DMS53 (cell line): ENCODE results near the gene JADE3.

Experiments used
- DNase-seq: peaks from one replicate; lab custom pipeline; 2025; lab: John Stamatoyannopoulos, UW

JADE3 gene

GRCh38 chrX:47026198-47026597 lies 114.0 kb downstream of the JADE3 start:
- no peak for DNase-seq

DNA sequence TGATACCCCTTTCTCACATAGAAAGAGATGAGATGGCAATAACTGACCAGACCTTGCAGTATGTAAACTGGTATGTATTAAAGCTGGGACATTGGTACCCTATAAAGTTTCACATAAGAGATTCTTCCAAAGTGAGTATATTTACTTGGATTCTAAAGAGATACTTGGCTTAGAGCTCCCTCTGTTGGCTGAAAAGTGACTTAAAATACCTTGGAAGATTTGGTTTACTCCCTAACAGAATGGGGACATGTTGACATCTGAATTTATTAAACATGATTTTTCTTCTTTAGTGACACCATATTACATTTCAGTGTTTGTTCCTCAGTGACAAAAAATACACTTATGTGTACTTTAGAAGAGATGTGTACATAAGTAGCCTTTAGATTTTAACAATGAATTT lies 118.1 kb downstream of the JADE3 start:
- peak; percentile 80 for DNase-seq

- DNase-seq = no peak
Observed at GRCh38 chrX:47047989-47048388, 135.8 kb downstream of the JADE3 start.

DNA sequence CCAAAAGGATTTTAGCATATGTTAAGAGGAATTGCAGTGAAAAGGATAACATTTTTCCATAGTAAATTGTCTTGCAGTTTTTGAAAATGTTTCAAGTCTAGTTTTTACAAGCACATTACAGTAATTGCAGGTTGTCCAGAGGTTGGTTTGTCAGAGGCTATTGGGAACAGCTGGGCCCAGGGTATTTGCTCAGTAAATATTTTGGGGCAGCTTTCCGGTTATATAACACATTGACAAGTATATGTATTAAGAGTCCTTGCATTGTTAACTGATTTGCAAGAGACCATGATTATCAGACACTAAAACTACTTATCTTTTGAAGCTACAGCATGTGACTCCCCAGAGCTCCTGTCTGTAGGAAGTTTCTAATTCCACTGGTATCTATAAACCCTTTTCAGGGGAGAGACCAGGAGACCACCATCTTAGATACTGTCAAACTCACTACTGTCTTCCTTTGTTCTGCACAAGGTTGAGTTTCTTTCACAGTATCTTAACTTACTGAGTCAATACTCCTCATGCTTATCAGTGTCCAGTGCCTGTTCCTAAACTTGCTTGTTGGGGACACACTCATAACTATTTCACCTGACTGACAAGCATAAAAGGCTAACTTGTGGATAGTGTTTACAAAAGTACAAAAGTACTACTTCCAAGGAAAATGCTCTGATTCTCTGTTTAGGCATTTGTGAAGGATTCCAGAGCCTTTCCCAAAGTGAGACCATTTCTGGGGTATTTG lies 147.1 kb downstream of the JADE3 start:
- no peak for DNase-seq

DNA sequence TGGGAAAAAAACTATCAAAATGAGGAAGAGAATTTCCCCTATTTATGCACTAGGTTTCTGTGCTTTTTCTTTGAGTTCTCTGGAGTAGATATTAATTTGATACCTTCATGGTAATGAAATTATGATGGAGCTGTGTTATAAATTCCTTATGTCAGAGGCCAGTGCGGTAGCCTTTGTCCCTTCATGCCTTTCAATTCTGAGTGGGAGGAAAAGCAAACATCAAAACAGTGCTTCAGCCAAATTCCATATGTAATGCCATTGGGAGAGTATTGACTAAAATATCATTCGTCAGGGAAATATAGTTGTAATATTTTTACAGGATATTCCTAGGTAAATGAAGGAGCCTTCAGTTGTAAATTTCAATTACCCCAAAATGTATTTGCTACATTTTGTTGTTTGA lies 148.5 kb downstream of the JADE3 start:
- DNase-seq = peak; percentile 46

GRCh38 chrX:47061238-47061919 lies 149.2 kb downstream of the JADE3 start:
- DNase-seq = no peak

GRCh38 chrX:47063179-47063578 lies 151.0 kb downstream of the JADE3 start:
- DNase-seq = no peak

GRCh38 chrX:47068214-47068613 lies 156.0 kb downstream of the JADE3 start:
- no peak for DNase-seq

- no peak for DNase-seq
Observed at GRCh38 chrX:47068720-47069119, 156.5 kb downstream of the JADE3 start.

DNA sequence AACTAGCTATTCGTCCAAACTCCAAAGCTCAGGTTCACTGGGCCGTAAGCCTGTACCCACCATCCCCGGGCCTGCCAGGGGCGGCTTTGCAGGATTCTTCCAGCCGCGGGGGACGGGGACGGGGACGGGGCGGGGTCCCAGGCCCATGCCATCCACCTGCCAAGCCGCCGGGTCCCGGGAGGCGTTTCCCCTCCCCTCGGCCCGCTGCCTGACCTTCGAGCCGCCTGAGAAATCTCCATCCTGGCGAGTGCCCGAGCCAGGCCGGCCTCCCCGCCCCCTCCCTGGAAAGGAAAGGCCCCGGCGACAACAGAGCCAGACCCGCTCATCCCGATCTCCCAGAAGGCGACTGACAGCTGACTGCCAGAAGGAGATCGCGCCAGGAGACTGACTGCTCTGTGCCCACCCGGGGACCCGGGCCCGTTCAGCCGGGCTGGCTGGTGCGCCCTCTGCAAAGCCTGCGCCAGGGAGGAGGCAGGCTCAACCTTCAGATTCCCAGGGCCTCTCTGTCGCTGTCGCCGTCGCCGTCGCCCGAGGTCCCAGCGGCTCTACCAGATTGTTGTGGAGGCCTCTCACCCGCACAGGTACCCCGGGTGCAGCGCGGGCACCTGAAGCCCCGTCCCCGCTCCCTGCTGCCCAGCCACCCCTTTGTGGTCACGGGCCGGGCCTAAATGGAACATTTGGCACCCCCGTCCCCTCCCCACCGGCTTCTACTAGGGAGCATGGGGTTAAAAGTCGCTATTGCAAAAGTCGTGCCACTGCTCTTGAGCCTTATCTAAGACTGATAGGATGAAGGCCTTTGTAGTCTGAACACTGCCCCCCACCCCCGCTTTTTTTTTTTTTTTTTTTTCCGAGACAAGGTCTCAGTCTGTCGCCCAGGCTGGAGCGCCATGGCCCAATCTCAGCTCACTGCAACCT lies 166.2 kb downstream of the JADE3 start, which contains the start of gene RGN:
Gene RGN (plus strand): TSS at position 315 of the 915 bp plus-strand sequence. CDS start 2,702 bp downstream, outside the sequence.
- peak; percentile 42 for DNase-seq

- no peak for DNase-seq
Observed at GRCh38 chrX:47080215-47080914, 168.1 kb downstream of the JADE3 start.

DNA sequence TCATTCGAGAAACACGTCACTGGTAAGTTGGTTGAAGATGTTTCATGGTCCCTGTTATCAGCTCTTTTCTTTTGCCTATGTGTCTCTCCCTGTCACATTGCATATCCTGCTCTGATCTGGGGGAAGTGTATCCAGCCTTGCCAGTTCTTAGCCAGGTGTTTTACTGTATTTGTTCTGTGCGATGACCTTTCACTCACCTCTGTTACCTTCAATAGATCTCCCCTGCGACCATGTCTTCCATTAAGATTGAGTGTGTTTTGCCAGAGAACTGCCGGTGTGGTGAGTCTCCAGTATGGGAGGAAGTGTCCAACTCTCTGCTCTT lies 168.7 kb downstream of the JADE3 start:
- DNase-seq = no peak

DNA sequence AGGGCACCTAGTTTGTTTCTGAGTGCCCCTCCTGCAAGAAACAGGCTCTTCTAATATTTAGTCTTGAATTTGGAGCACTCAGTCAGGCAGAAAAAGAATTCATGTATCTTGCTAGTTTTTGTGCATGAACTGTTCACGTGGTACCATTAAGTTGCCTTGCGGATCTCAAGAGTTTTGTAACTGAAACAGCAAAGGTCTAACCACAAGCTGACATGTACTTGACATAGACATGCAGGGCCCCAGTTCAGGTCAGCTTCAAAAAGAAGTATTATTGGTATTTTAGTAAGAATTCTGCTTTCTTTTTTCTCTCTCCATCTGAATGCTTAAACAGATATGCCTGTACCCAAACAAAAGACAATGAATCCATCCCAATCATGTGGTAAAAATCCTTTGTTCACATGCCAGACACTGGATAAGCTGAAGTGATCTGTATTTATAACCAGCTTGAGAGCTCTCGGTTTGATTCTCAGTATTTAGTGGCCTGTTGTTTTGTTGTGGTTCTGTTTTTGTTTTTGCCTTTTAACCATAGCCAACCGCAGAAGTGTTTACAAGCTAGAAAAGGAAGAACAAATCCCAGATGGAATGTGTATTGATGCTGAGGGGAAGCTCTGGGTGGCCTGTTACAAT lies 179.0 kb downstream of the JADE3 start:
- DNase-seq = no peak

DNA sequence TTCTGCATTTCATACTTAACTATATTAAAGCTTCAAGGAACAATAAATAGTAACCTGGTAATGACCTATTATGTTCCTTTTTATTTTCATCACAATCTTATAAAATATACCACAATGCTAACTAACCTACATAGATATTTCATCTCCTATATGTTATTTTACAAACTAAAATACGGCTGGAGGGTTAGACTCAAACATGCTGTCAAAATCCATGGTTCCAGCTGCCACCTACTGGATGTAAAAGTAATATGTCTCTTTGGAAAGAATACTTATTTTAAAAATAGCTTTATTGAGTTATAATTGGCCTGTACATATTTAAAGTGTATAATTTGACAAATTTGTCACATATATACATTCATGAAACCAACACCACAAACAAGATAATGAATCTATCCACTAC lies 181.0 kb downstream of the JADE3 start:
- peak; percentile 63 for DNase-seq

DNA sequence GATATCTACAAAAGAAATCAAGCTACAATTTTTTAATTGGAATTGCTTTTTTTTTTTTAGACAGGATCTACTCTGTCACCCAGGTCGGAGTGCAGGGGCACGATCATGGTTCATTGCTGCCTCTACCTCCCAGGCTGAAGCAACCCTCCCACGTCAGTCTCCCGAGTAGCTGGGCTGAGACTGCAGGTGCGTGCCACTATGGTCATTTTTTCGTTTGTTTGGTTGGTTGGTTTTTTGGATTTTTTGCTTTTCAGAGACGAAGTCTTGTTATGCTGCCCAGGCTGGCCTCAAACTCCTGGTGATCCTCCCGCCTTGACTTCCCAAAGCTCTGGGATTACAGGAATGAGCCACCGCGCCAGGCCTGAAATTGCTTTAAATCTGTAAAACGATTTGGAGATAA lies 181.6 kb downstream of the JADE3 start:
- DNase-seq = no peak

GRCh38 chrX:47097018-47097417 lies 184.8 kb downstream of the JADE3 start:
- DNase-seq = no peak

- no peak for DNase-seq
Observed at GRCh38 chrX:47098338-47099094, 186.3 kb downstream of the JADE3 start.

GRCh38 chrX:47101206-47101605 lies 189.0 kb downstream of the JADE3 start:
- DNase-seq = no peak
